HG02870 (cell line): ENCODE results near the gene ZNF790.
"Not testable (repeated sequence)": the region's sequence is repeated elsewhere in the genome, so short reads cannot be mapped to it uniquely, and the experiment has no call there.

Experiments
- ATAC-seq: cut with Tn5 transposase; IDR thresholded peaks from one replicate; pipeline ENCODE4 v1.9.1; 2021; ENCODE audit warnings: mild to moderate bottlenecking, moderate library complexity; ENCODE audit not compliant: unreplicated experiment

The ZNF790 gene

DNA sequence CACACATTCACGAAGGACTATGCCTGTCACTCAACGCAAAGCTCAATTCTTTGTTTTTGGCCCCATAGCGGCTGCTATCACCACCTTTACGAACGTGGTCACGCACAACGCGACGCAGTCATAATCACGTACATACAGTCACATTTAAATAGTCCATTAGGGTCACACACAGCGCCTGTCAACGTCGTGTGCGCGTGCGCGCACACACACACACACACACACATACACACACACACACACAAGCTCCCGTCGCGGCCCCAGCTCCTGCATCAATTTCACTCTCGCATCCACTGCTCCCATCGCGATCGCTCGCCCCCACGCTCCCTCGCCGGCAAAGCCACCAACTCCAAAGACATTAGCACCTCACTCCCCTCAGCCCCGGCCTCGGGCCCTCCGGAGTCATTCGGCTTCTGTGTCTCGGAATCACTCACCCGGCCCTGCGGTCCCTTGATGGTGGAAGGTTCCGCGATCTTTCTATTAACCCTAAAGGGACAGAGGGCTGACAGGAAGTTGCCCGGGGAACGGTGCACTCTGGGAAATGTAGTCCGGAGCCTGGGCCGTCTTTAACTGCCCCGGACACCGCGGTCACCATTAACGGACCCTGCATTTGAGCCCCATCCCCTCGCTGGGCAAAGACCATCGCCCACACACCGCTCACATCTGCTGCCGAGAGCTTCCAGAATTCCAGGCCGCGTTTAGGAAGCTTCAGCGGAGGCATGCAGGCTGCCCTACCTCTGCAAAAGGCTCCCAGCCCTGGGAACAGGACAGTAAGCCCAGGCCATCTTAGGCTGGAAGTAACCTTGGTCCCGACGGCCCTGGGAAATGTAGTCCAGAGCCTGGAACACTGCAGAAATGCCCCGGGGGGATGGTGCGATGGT, at the start of gene ZNF790:
ZNF790 (minus strand) TSS at position 482 of the 878 bp plus-strand sequence. CDS start 12,768 bp downstream, outside the sequence.
- peak; percentile 88 for ATAC-seq

DNA sequence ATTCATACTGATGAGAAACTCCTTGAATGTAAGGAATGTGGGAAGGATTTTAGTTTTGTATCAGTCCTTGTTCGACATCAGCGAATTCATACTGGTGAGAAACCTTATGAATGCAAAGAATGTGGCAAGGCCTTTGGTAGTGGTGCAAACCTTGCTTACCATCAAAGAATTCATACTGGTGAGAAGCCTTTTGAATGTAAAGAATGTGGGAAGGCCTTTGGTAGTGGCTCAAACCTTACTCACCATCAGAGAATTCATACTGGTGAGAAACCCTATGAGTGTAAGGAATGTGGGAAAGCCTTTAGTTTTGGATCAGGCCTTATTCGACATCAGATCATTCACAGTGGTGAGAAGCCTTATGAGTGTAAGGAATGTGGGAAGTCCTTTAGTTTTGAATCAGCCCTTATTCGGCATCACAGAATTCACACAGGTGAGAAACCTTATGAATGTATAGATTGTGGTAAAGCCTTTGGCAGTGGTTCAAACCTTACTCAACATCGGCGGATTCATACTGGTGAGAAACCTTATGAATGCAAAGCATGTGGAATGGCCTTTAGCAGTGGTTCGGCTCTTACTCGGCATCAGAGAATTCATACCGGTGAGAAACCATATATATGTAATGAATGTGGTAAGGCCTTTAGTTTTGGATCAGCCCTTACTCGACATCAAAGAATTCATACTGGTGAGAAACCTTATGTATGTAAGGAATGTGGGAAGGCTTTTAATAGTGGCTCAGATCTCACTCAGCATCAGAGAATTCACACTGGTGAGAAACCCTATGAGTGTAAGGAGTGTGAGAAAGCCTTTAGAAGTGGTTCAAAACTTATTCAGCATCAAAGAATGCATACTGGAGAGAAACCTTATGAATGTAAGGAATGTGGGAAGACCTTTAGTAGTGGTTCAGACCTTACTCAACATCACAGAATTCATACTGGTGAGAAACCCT, 39.1 kb upstream of the ZNF790 start:
- ATAC-seq, result no peak

GRCh38 chr19:36851898-36852297, 13.7 kb upstream of the ZNF790 start:
- no peak for ATAC-seq

GRCh38 chr19:36850559-36851442, 12.6 kb upstream of the ZNF790 start, which contains the start of gene ZNF345:
Gene ZNF345 (plus strand): TSS chr19:36850876. CDS start chr19:36876831, 25,955 bp downstream.
- ATAC-seq, result peak; percentile 81

DNA sequence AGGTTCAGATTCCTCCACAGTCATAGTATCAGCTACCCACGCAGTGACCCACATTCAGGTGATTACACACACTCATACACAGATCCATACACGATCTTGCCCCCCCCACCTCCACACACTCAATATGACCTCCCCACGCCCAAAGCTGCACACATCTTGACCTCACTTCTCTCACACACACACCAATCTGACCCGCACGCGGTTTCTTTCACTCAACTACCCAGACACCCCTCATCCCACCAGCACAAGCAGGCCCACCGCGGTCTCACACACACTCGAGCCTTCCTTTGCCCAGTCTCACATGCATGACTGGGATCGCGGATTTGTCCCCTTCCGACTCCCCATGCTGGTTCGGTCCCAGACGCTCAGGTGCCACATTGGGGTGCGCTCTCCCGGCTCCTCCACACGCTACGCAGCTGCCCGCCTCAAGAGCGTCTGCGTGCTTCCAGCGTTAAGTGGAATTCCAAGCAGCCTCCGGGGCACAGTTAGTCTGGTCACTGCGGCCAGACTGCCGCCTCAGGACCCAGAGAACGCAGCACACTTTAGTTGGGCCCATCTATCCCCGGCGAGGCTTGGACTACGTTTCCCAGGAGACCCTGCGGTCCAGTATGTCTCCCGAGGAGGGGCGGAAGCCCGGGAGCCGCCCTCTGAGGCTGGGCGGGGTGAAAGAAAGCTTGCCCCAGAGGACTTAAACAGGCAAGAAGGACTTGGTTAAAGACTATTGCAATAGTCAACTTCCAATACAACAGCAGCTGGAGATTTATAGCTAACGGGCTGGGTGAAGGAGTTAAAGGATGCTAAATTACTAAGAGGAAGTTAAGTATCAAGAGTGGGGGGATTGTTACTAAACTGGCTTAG, 11.7 kb upstream of the ZNF790 start:
- peak; percentile 68 for ATAC-seq

GRCh38 chr19:36847968-36848367, 9.8 kb upstream of the ZNF790 start:
- ATAC-seq, result no peak

DNA sequence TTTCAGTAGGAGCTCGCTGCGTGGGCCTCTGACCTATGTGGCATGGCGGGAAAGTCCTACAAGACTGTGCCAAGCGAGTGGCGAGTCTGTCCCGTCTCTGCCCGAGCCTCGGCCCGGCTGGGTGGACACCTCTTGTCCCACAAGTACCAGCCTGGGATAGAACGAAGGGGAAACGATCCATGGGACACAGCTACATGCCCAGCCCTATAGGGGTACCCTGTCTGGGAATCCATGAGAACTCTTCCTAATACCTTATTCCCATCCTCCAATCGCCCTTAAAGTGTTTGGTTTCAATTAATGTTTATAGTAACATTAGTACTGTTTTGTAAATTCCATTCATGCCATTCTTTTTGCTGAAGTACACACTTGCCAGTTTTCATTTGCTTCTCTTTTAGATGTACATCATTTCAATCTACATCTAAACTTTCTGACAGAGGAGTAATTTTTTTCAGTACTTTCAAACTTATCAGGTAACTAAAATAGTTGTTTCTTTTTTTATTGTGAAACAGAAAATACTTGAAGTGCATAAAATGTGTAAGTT, 667 bp upstream of the ZNF790 start:
- ATAC-seq, result peak; percentile 6

GRCh38 chr19:36837176-36837905, 846 bp downstream of the ZNF790 start:
- no peak for ATAC-seq

GRCh38 chr19:36833430-36833829, 4.8 kb downstream of the ZNF790 start:
- no peak for ATAC-seq

DNA sequence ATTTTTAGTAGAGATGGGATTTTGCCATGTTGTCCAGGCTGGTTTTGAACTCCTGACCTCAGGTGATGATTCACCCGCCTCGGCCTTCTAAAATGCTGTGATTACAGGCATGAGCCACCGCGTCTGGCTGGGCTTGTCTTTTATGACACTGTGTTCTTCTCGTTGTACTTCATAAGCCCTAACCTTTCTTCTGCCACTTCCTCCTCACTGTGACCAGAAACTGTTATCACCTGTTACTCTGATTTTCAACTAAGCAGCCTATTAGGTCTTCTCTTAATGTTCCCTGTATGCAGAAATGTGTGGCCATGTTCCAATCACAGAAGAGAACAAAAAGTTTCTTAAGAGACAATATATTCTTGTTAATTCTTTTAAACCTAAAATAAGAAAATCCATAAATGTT, 16.4 kb downstream of the ZNF790 start:
- no peak for ATAC-seq

DNA sequence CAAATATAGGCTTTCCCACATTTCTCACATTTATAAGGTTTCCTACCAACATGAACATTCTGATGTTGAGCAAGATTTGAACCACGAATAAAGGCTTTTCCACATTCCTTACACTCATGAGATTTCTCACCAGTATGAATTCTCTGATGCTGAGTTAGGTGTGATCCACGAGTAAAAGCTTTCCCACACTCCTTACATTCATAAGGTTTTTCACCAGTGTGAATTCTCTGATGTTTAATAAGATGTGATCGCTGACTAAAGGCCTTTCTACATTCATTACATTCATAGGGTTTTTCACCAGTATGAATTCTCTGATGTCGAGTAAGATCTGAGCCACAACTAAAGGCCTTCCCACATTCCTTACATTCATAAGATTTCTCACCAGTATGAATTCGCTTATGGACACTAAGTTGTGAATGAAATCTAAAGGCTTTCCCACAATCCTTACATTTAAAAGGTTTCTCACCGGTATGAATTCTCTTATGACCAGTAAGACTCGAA, 19.0 kb downstream of the ZNF790 start:
- ATAC-seq, result no peak

DNA sequence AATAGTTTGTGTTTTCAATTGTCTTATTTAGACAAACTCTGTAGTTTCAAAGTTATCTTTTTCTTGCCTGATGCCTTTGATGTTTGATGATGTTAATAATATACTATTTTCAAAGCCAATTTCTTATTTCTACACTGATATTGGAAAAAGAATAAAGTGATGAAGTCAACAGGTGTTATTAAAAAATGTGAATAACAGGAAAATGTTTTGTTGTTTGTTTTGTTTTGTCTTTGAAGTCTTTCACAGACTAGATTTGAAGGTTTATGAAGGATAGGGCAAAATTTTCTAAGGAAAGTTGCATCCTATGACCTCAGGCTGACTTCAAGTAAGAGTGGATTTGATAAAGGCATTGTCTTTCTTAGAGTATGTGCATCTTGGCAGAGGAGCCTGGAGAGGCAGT, 31.2 kb downstream of the ZNF790 start:
- ATAC-seq, result no peak

GRCh38 chr19:36805364-36805763, 32.8 kb downstream of the ZNF790 start:
- no peak for ATAC-seq

- no peak for ATAC-seq
Observed at GRCh38 chr19:36797786-36798108, 40.4 kb downstream of the ZNF790 start.

DNA sequence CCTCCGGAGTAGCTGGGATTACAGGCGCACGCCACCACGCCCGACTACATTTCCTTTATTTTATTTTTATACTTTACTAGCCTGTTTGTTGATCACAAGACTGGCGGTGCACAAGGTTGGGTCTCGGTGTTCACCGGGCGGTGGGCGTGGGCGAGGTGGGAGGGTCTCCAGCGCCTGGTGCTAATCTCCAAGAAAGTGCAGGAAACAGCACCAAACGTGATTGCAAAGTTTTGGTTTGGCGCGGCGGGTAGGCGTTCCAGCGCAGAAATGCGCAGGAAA, 41.5 kb downstream of the ZNF790 start:
- no peak for ATAC-seq

- not testable (repeated sequence) for ATAC-seq
Observed at GRCh38 chr19:36791420-36792141, 46.6 kb downstream of the ZNF790 start.

- no peak for ATAC-seq
Observed at GRCh38 chr19:36775768-36776167, 62.4 kb downstream of the ZNF790 start.

DNA sequence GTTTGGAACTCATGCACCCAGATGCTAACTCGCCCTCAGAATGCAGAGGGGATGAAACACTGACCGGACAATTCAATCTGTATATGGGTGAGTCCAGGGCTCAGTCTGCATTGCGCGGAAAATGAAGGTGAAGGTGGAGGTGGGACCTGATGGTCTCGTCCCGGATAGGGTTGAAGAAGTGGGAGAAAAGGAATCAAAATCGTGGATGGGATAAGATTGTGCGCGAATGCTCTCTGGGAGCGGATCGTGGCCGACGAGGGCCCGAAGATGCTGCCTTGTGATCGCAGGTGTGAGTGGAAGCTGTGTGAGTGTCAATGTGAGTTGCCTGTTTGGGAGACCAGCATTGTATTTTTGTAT, 65.0 kb downstream of the ZNF790 start:
- ATAC-seq, result no peak
